GM13976 (cell line): ENCODE measurements around the gene CLCN3.
A peak's percentile ranks its signal among the peaks of the same experiment; 100 is the strongest.
"Not testable (repeated sequence)": the region's sequence is repeated elsewhere in the genome, so short reads cannot be mapped to it uniquely, and the experiment has no call there.

Experiments
- DNase-seq: peaks from one replicate; pipeline ENCODE4 v3.0.0; 2012; ENCODE audit warnings: low spot score
- in situ Hi-C: fragments of 300-500 bp; cut with MboI; formaldehyde crosslinking; loops from one replicate; pipeline ENCODE4 v1.12.0; 2022; ENCODE audit warnings: low sequenced_read_pairs, mixed read lengths, inconsistent platforms; ENCODE audit not compliant: unreplicated experiment
- TF ChIP-seq, protein P1 (sequence below): IDR thresholded peaks from 2 replicates; pipeline ENCODE4 v1.5.1; 2012; ENCODE audit warnings: borderline replicate concordance, mild to moderate bottlenecking; ENCODE audit not compliant: insufficient read depth; ENCODE audit errors: extremely low read depth, missing control alignments, control extremely low read depth

The CLCN3 gene

DNA sequence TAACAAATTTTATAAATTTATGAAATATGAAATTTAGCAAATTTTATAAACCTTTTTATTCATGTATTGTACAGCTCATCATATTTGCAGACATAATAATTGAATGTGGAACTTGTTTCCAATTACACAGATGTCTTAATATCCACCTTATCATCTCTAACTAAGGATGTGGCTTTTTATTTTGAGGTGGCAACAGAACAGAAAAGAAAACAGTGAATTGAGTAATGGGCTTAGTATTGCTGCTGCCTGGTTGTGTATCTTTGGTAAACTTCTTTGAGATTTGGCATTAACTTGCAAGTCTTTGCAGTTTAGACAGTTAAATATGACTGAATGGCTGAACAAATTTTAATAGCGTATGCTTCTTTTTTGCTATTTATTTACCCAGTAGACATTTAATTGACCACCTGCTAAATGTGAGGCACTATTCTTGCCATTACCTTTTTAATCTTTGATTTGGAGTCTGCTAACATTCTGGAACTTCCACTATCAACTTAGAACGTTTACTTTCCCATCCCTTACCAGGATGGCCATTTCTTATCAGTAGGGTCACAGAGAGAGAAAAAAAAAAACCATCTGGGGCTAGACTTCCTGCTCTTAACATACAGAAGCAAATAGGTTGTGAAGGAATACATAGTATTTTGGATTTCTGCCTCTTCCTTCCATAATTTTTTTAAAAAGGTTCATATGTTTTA, 44.8 kb downstream of the CLCN3 start:
- TF ChIP-seq, protein P1, sequence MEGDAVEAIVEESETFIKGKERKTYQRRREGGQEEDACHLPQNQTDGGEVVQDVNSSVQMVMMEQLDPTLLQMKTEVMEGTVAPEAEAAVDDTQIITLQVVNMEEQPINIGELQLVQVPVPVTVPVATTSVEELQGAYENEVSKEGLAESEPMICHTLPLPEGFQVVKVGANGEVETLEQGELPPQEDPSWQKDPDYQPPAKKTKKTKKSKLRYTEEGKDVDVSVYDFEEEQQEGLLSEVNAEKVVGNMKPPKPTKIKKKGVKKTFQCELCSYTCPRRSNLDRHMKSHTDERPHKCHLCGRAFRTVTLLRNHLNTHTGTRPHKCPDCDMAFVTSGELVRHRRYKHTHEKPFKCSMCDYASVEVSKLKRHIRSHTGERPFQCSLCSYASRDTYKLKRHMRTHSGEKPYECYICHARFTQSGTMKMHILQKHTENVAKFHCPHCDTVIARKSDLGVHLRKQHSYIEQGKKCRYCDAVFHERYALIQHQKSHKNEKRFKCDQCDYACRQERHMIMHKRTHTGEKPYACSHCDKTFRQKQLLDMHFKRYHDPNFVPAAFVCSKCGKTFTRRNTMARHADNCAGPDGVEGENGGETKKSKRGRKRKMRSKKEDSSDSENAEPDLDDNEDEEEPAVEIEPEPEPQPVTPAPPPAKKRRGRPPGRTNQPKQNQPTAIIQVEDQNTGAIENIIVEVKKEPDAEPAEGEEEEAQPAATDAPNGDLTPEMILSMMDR = no peak
- DNase-seq = no peak
- in situ Hi-C loops = no loop called here

DNA sequence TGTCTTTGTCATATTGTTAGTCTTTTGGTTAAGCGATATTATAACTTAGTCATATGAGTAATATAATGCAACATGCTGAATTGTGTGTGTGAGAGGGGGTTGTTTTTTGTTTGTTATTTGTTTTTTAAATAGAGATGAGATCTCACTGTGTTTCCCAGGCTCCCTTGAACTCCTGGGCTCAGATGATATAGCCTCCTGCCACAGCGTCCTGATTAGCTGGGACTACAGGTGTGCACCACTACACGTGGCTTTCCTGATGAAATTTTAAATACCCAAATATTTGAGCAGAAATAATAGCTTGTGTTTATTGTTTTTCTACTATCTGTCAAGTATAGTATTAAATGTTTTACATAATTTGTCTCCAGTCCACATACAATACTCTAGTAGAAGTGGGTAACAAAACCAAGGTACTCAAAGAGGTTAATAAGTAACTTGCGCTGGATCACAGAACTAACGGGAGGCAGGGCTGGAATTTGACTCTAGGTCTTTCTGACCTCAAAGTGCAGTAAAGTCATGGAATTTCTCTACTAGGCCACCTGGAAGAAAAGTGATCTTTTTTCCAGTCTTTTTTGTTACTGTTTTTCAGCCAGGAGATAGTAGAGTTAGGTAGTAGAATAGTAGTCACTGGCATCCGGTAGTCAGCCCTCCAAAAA, 47.8 kb downstream of the CLCN3 start:
- TF ChIP-seq, protein P1 = no peak
- DNase-seq = no peak
- in situ Hi-C loops = no loop called here

DNA sequence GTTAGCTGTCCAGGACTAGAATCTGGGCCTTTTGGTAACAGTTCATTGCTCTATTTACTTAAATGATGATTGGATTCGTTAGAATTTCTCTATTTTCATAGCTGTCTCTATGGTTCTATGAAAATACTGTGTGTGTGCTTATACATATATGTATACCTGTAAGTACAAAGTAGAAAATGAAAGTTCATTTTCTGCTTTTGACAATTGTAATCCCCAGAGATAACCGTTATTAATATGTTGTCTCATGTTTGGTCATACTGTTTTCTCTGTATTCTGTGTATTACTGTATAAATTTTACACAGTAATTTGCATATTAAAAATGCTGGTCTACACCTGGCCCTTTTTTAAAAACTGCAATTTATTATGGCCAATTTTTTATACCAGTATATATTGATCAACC, 55.4 kb downstream of the CLCN3 start:
- TF ChIP-seq, protein P1 = no peak
- peak; percentile 20 for DNase-seq
- in situ Hi-C loops = no loop called here

DNA sequence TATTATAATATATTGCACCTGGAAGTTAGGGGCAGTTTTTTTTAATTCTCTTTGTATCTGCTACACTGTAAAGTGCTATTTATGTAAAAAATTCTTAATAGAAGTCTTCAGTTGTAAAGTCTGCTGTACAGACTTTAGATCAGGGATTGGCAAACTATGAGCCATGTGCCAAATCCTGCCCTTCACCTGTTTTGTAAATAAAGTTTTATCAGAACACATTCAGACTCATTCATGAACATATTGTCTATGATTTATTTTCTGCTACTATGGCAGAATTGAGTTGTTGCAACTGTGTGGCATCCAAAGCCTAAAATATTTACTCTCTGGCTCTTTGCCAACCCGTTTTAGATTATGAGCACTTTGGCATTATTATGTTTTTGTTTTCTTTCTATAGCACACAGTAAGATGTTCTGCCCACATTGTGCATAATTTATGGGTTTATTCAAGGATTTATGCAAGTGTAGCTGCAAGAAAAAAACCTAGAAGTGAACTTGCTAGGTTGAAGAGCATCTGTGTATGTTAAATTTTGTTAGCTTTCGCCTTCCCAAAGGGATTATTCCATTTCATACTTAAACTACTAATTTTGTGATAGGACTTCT, 56.9 kb downstream of the CLCN3 start:
- TF ChIP-seq, protein P1 = no peak
- in situ Hi-C loops = no loop called here

DNA sequence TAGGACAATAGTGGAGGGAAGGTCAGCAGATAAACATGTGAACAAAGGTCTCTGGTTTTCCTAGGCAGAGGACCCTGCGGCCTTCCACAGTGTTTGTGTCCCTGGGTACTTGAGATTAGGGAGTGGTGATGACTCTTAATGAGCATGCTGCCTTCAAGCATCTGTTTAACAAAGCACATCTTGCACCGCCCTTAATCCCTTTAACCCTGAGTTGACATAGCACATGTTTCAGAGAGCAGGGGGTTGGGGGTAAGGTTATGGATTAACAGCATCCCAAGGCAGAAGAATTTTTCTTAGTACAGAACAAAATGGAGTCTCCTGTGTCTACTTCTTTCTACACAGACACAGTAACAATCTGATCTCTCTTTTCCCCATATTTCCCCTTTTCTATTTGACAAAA, 58.1 kb downstream of the CLCN3 start:
- in situ Hi-C loops = not testable (repeated sequence)

More for the DNA sequence above, 56.9 kb downstream of the CLCN3 start:
- DNase-seq = no peak

DNA sequence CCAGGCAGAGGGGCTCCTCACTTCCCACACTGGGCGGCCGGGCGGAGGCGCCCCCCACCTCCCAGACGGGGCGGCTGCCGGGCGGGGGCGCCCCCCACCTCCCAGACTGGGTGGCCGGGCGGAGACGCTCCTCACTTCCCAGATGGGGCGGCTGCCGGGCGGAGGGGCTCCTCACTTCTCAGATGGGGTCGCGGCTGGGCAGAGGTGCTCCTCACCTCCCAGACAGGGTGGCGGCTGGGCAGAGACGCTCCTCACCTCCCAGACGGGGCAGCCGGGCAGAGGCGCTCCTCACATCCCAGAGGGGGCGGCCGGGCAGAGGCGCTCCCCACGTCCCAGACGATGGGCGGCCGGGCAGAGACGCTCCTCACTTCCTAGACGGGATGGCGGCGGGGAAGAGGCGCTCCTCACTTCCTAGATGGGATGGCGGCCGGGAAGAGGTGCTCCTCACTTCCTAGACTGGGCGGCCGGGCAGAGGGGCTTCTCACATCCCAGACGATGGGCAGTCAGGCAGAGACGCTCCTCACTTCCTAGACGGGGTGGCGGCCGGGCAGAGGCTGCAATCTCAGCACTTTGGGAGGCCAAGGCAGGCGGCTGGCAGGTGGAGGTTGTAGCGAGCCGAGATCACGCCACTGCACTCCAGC, 58.7 kb downstream of the CLCN3 start:
- DNase-seq, in situ Hi-C loops: not testable (repeated sequence)

More for the DNA sequence above, 58.1 kb downstream of the CLCN3 start:
- not testable (repeated sequence) for DNase-seq

DNA sequence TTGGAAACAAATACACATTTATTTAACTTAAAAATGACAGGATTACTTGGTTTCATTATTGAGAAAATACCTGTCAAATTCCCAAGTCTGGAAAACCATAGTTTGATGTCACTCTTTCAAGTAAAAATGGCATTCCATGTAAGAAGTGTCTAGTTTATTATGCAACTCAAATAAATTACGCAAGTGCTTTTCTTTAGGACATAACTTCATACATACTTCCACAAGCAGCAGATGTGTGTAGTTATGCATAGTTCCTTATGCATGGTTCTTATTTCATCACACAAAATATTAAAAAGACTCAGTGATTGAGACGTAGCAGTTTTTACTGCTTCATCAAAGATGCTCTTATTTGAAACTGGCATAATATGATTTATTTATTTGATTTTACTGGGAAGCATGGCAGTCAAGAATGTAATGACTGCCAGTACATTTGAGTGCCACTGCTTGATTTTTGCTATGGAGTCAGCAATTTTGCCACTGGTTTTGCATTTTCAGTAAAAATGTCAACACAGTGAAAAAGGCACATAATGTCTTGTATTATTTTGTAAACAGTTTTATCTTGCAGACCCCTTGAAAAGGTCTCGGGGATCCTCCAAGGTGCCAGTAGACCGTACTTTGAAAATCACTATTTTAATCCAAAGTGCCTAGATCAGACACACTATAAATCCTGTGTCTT, 62.1 kb downstream of the CLCN3 start:
- in situ Hi-C loops = no loop called here
- no peak for DNase-seq
- TF ChIP-seq, protein P1 = no peak
